ENCODE data around the gene RPS10.

The RPS10 gene

GRCh38 chr6:34425498-34426410 lies at the start of gene RPS10:
Gene RPS10 (minus strand): TSS chr6:34426069. CDS start chr6:34425221, 848 bp downstream.
- peak; percentile 92 for DNase-seq

- no peak for DNase-seq
Observed at GRCh38 chr6:34475238-34475682, 49.4 kb upstream of the RPS10 start.

- no peak for DNase-seq
Observed at GRCh38 chr6:34474754-34475153, 48.9 kb upstream of the RPS10 start.

GRCh38 chr6:34473967-34474366 lies 48.1 kb upstream of the RPS10 start:
- DNase-seq = no peak

GRCh38 chr6:34472425-34472824 lies 46.6 kb upstream of the RPS10 start:
- no peak for DNase-seq

GRCh38 chr6:34469499-34469898 lies 43.6 kb upstream of the RPS10 start:
- DNase-seq = no peak

- no peak for DNase-seq
Observed at GRCh38 chr6:34468378-34468892, 42.6 kb upstream of the RPS10 start.

GRCh38 chr6:34466242-34467185 lies 40.6 kb upstream of the RPS10 start:
- no peak for DNase-seq

GRCh38 chr6:34465531-34466241 lies 39.8 kb upstream of the RPS10 start, which contains the start of gene PACSIN1:
Gene PACSIN1 (plus strand): TSS chr6:34466076. CDS start chr6:34526306, 60,230 bp downstream.
- peak; percentile 15 for DNase-seq

GRCh38 chr6:34463849-34464248 lies 38.0 kb upstream of the RPS10 start:
- no peak for DNase-seq

- DNase-seq = no peak
Observed at GRCh38 chr6:34463299-34463698, 37.4 kb upstream of the RPS10 start.

GRCh38 chr6:34462551-34462971 lies 36.7 kb upstream of the RPS10 start:
- DNase-seq = no peak

GRCh38 chr6:34462010-34462409 lies 36.1 kb upstream of the RPS10 start:
- DNase-seq = no peak

- no peak for DNase-seq
Observed at GRCh38 chr6:34460796-34461507, 35.1 kb upstream of the RPS10 start.

- peak; percentile 42 for DNase-seq
Observed at GRCh38 chr6:34459899-34460593, 34.2 kb upstream of the RPS10 start.

- no peak for DNase-seq
Observed at GRCh38 chr6:34457742-34458735, 32.2 kb upstream of the RPS10 start.

GRCh38 chr6:34457382-34457741 lies 31.5 kb upstream of the RPS10 start:
- DNase-seq = no peak

GRCh38 chr6:34455831-34456230 lies 30.0 kb upstream of the RPS10 start:
- DNase-seq = no peak

- no peak for DNase-seq
Observed at GRCh38 chr6:34451192-34451591, 25.3 kb upstream of the RPS10 start.

- no peak for DNase-seq
Observed at GRCh38 chr6:34447910-34448309, 22.0 kb upstream of the RPS10 start.
